GM23248 (cell line): ENCODE data around the gene AGAP1. TPM values are rescaled to one million over a fixed set of nuclear protein-coding genes. Genes with fewer than 3 reads are reported as not detected.

ENCODE experiments used
- DNase-seq: peaks from one replicate; pipeline ENCODE4 v3.0.0-alpha.2; 2015
- H2AFZ ChIP-seq: fragments of 200-600 bp; sonication (generic); 2 replicates; pipeline ENCODE4 v1.6.1; 2016; ENCODE audit warnings: antibody characterized with exemption
- H3F3A ChIP-seq: fragments of 200-600 bp; sonication (generic); 2 replicates; pipeline ENCODE4 v1.6.1; 2016; ENCODE audit warnings: mild to moderate bottlenecking, antibody characterized with exemption, mixed run types; ENCODE audit not compliant: insufficient read depth
- H3K27ac ChIP-seq: fragments of 200-600 bp; sonication (generic); 2 replicates; pipeline ENCODE4 v1.5.1; 2016; ENCODE audit warnings: mild to moderate bottlenecking
- H3K27me3 ChIP-seq: fragments of 200-600 bp; sonication (generic); replicated peaks from 2 replicates; pipeline ENCODE4 v1.6.1; 2016; ENCODE audit warnings: mild to moderate bottlenecking; ENCODE audit not compliant: insufficient read depth
- H3K36me3 ChIP-seq: fragments of 200-600 bp; sonication (generic); 2 replicates; pipeline ENCODE4 v1.6.1; 2016; ENCODE audit warnings: low read depth, mild to moderate bottlenecking
- H3K4me1 ChIP-seq: fragments of 200-600 bp; sonication (generic); 2 replicates; pipeline ENCODE4 v1.6.1; 2016; ENCODE audit warnings: mild to moderate bottlenecking; ENCODE audit not compliant: insufficient read depth
- H3K4me2 ChIP-seq: fragments of 200-600 bp; sonication (generic); one replicate; pipeline ENCODE4 v1.6.1; 2016; ENCODE audit warnings: mild to moderate bottlenecking; ENCODE audit not compliant: unreplicated experiment
- H3K4me3 ChIP-seq: fragments of 200-600 bp; sonication (generic); 2 replicates; pipeline ENCODE4 v1.5.1; 2016; ENCODE audit warnings: mild to moderate bottlenecking
- H3K79me2 ChIP-seq: fragments of 200-600 bp; sonication (generic); 2 replicates; pipeline ENCODE4 v1.6.1; 2016; ENCODE audit warnings: mild to moderate bottlenecking; ENCODE audit not compliant: insufficient read depth
- H3K9ac ChIP-seq: fragments of 200-600 bp; sonication (generic); 2 replicates; pipeline ENCODE4 v1.6.1; 2016; ENCODE audit warnings: mild to moderate bottlenecking
- H3K9me2 ChIP-seq: fragments of 200-600 bp; sonication (generic); 2 replicates; pipeline ENCODE4 v1.6.1; 2016; ENCODE audit warnings: mixed run types, mild to moderate bottlenecking, moderate library complexity; ENCODE audit not compliant: insufficient read depth
- H3K9me3 ChIP-seq: fragments of 200-600 bp; sonication (generic); one replicate; pipeline ENCODE4 v1.6.1; 2017; ENCODE audit warnings: low read depth
- H4K20me1 ChIP-seq: fragments of 200-600 bp; sonication (generic); 2 replicates; pipeline ENCODE4 v1.6.0; 2016; ENCODE audit not compliant: insufficient read depth
- EZH2 ChIP-seq: fragments of 200-600 bp; sonication (generic); IDR thresholded peaks from 2 replicates; pipeline ENCODE4 v1.6.1; 2018; ENCODE audit warnings: antibody characterized with exemption, mild to moderate bottlenecking; ENCODE audit not compliant: insufficient read depth, poor library complexity, severe bottlenecking
- EZH2phosphoT487 ChIP-seq: fragments of 200-600 bp; sonication (generic); IDR thresholded peaks from 2 replicates; pipeline ENCODE4 v1.6.1; 2018; ENCODE audit warnings: antibody characterized with exemption, moderate library complexity, mild to moderate bottlenecking, low read depth; ENCODE audit not compliant: insufficient read depth
- WGBS, 2 experiments: methylation state at CpG; one replicate each; pipeline ENCODE4 v1.1.6; 2015 to 2017; ENCODE audit warnings: low lambda C conversion rate in 2 of 2, low coverage in 1 of 2; ENCODE audit errors: missing lambda C conversion rate in 2 of 2; 5-methylcytosine and 5-hydroxymethylcytosine counted together
- in situ Hi-C: fragments of 300-500 bp; cut with MboI; formaldehyde crosslinking; loops from 2 replicates; pipeline ENCODE4 v1.15.0; 2020
- polyA plus RNA-seq: library from polyadenylated mRNA; unstranded; fragments of >200 nt; fragmentation: Nextera tagmentation; extraction: Ambion mirVana; gene quantifications from 2 replicates; pipeline ENCODE4 v1.2.1, GENCODE V29; 2016
- total RNA-seq: library from RNA; depleted of rRNA; stranded (reverse); fragments of >200 nt; shearing (Covaris generic); gene quantifications from 2 replicates; pipeline ENCODE4 v1.2.3, GENCODE V29; 2014

Gene AGAP1
- total and polyA plus RNA-seq, 2 experiments from 2014 or later: 2.2 to 9.9 TPM

DNA sequence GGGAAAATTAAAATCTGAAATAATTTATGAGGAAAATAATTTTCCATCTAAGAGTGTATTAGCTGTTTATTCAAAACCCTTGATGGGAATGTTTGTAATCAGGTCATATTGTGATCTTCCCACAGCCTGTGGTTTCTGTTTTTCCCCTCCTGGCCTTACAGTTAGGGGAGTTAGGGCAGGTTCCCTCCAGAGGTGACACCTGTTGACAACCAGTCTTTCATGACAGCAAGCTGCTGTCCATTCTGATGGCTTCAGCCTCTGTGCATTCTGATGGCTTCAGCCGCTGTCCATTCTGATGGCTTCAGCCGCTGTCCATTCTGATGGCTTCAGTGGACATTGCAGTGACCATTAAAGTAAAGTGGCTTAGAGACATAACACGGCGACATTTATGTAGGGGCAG is 346.1 kb downstream of the AGAP1 start:
- no peak overlapping the region for H2AFZ ChIP-seq
- 96 to 98% methylated on average over 4 of the region's 4 CpGs for WGBS, 2 experiments
- H3K4me1 ChIP-seq: no peaks in the 10 kb centered on the region
- no peaks in the 10 kb centered on the region for H3K79me2 ChIP-seq
- H3K4me3 ChIP-seq: no peak overlapping the region
- TF ChIP-seq EZH2phosphoT487 (no peak), EZH2 (no peak)
- H3K9ac ChIP-seq: no peak overlapping the region
- H3K4me2 ChIP-seq: no peak overlapping the region
- no peaks in the 10 kb centered on the region for H3K27me3 ChIP-seq
- no peaks in the 10 kb centered on the region for H4K20me1 ChIP-seq
- H3K36me3 ChIP-seq: no peaks in the 10 kb centered on the region
- DNase-seq: no peak
- no peaks in the 10 kb centered on the region for H3K9me2 ChIP-seq
- in situ Hi-C loops: no loop called here
- no peak overlapping the region for H3K27ac ChIP-seq
- H3F3A ChIP-seq: no peaks in the 10 kb centered on the region
- no peaks in the 10 kb centered on the region for H3K9me3 ChIP-seq

DNA sequence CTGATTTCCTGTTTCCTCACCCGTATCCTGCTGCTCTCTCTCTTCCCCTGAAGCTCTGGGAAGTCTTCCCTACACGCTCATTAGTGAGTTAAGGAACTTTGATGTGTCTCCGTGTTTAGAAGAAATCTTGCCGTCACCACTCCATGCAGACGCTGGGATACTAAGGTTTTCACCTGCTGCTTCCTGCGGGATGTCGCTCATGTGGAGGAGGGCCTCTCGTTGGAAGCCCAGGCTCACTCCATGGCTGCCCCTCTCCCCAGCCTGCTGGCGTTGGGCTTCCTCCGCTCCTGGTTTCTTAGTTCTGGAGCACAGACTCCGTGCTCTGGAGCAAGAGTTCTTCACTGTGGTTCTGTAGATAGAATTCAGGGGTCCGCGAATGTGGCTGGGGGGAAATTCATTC is 348.0 kb downstream of the AGAP1 start:
- Histone ChIP-seq H3K4me1 (no peaks in the 10 kb centered on the region), H3K9ac (no peak overlapping the region), H3K36me3 (no peaks in the 10 kb centered on the region), H3K79me2 (no peaks in the 10 kb centered on the region), H3K27ac (no peak overlapping the region), H3F3A (no peaks in the 10 kb centered on the region), H3K9me3 (no peaks in the 10 kb centered on the region), H3K27me3 (no peaks in the 10 kb centered on the region), H2AFZ (no peak overlapping the region), H3K4me3 (no peak overlapping the region), H4K20me1 (no peaks in the 10 kb centered on the region), H3K9me2 (no peaks in the 10 kb centered on the region), H3K4me2 (no peak overlapping the region)
- in situ Hi-C loops: no loop called here
- DNase-seq: no peak
- 90 to 92% methylated on average over 13 of the region's 13 CpGs for WGBS, 2 experiments
- no peak for TF ChIP-seq EZH2phosphoT487
- no peak for TF ChIP-seq EZH2

DNA sequence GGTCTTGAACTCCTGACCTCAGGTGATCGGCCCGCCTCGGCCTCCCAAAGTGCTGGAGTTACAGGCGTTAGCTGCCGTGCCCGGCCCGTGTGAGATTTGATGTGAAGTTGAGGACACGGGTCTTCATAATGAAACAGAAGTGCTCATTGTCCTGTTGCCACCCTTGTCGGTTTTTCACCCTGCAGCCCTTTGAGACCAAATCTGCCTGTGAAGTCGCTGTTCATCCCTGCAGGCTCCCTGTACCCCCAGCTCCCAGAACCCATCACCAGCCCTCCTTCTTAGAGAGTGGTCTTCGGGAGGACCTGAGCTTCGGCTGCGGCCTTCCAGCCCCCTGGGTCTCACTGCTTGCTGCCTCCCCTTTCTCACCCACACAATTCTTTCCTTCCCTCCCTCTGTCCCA is 349.1 kb downstream of the AGAP1 start:
- H3K9me2 ChIP-seq: no peaks in the 10 kb centered on the region
- no peaks in the 10 kb centered on the region for H3K4me1 ChIP-seq
- WGBS, 2 experiments: 96 to 98% methylated on average over 13 of the region's 13 CpGs
- H3F3A ChIP-seq: no peaks in the 10 kb centered on the region
- H3K4me2 ChIP-seq: no peak overlapping the region
- H3K4me3 ChIP-seq: no peak overlapping the region
- TF ChIP-seq EZH2 (no peak), EZH2phosphoT487 (no peak)
- H3K9ac ChIP-seq: no peak overlapping the region
- H3K9me3 ChIP-seq: no peaks in the 10 kb centered on the region
- DNase-seq: no peak
- in situ Hi-C loops: no loop called here
- H3K27ac ChIP-seq: no peak overlapping the region
- no peaks in the 10 kb centered on the region for H3K36me3 ChIP-seq
- H4K20me1 ChIP-seq: no peaks in the 10 kb centered on the region
- no peaks in the 10 kb centered on the region for H3K79me2 ChIP-seq
- H2AFZ ChIP-seq: no peak overlapping the region
- H3K27me3 ChIP-seq: no peaks in the 10 kb centered on the region

DNA sequence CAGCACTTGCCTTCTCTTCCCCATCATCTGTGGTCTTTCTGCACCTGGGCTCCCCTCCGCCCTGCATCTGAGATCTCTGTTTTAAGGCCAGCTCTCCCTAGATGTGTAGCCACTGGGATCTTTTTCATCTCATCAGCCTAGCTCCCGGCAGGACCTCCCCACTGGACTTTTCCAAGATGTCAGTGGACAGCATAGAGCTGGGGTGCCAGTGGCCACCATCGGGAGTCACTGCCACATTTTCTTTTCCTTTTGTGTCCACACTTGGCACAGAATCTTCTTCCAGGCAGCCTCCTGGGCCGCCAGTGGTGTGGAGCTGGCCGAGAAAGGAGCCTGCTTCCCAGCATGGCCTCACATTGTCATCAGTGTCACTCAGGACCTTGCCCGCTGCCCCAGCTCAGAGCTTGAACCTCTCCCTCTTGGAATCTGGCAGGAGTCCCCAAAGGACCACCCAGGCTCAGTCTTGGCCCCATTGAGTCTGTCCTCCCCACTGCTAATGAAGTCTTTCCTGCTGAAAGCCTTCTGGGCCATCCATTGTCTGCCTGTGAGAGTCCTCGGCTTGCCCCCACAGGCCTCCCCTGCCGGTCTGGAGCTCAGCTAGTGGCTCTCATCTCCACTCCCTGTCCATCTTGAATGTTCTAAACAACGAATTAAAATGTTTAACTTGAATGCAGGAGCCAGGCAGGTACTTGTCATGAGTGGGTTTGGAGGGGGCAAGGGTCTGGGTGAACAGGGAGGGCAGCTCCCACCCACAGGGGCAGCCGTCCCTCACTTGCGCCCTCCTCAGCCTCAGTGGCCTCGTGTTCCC is 349.9 kb downstream of the AGAP1 start:
- no peaks in the 10 kb centered on the region for H3F3A ChIP-seq
- H3K4me2 ChIP-seq: no peak overlapping the region
- no peak overlapping the region for H3K27ac ChIP-seq
- no peaks in the 10 kb centered on the region for H3K36me3 ChIP-seq
- WGBS, 2 experiments: 86 to 88% methylated on average over 12 of the region's 12 CpGs
- in situ Hi-C loops: no loop called here
- H3K27me3 ChIP-seq: no peaks in the 10 kb centered on the region
- no peak for DNase-seq
- no peaks in the 10 kb centered on the region for H3K9me2 ChIP-seq
- no peak overlapping the region for H3K9ac ChIP-seq
- H3K79me2 ChIP-seq: no peaks in the 10 kb centered on the region
- no peaks in the 10 kb centered on the region for H4K20me1 ChIP-seq
- no peaks in the 10 kb centered on the region for H3K9me3 ChIP-seq
- TF ChIP-seq EZH2phosphoT487 (no peak), EZH2 (no peak)
- no peak overlapping the region for H3K4me3 ChIP-seq
- no peaks in the 10 kb centered on the region for H3K4me1 ChIP-seq
- no peak overlapping the region for H2AFZ ChIP-seq

DNA sequence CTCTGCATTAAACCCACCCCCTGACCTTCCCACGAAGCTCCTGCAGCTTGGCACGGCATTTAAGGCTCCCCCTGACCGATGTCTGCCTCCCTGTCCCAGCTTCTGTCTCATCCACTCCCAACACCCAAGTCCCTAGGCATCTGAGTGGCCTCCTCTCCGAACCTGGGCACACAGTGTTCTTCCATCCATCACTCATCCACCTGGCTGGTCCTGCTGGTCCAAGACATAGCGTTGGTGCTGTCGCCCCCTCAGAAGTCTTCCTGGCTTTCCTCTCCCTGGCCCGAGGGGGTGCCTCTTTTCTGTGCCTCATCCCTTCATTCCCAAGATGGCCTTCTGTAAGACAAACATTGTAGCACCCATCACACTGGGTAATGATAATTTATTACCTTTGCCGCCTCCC is 350.7 kb downstream of the AGAP1 start:
- Histone ChIP-seq H3K27me3 (no peaks in the 10 kb centered on the region), H4K20me1 (no peaks in the 10 kb centered on the region), H3K4me3 (no peak overlapping the region), H3K9me3 (no peaks in the 10 kb centered on the region), H3K79me2 (no peaks in the 10 kb centered on the region), H3K4me2 (no peak overlapping the region), H3F3A (no peaks in the 10 kb centered on the region), H2AFZ (no peak overlapping the region), H3K4me1 (no peaks in the 10 kb centered on the region), H3K9ac (no peak overlapping the region), H3K9me2 (no peaks in the 10 kb centered on the region), H3K27ac (no peak overlapping the region), H3K36me3 (no peaks in the 10 kb centered on the region)
- TF ChIP-seq EZH2: no peak
- no peak for TF ChIP-seq EZH2phosphoT487
- 94 to 98% methylated on average over 7 to 8 of the region's 8 CpGs for WGBS, 2 experiments
- no peak for DNase-seq
- in situ Hi-C loops: no loop called here
